Mammary microvascular endothelial cell (primary cell): ENCODE results near the gene IRF9. TPM values are rescaled to one million over a fixed set of nuclear protein-coding genes. Genes with fewer than 3 reads are reported as not detected.

Source experiments
- total RNA-seq: library from RNA; depleted of rRNA; stranded (reverse); fragments of >200 nt; gene quantifications from 2 replicates; pipeline ENCODE4 v1.2.3, GENCODE V29; 2015

The IRF9 gene
- 55.8 and 57.5 TPM in 2 replicates for total RNA-seq

GRCh38 chr14:24160850-24161804 is at the start of gene IRF9:
Gene IRF9, plus strand, starts transcription at chr14:24161265. Its CDS starts 880 bp downstream, at chr14:24162145.

GRCh38 chr14:24114532-24115421 is 46.3 kb upstream of the IRF9 start, which contains the start of the genes DCAF11 and NRL:
Gene DCAF11, plus strand, starts transcription at chr14:24114777. Its CDS starts 818 bp downstream, at chr14:24115595.
Gene NRL, minus strand, starts transcription at chr14:24114949. Its CDS starts 32,101 bp downstream, at chr14:24082848.

GRCh38 chr14:24130380-24130716 is 30.7 kb upstream of the IRF9 start, which contains the start of gene FITM1:
Gene FITM1, plus strand, starts transcription at chr14:24130659. Its CDS starts 905 bp downstream, at chr14:24131564.

GRCh38 chr14:24135834-24136683 is 25.0 kb upstream of the IRF9 start, which contains the start of gene PSME1:
Gene PSME1, plus strand, starts transcription at chr14:24136194. Its CDS starts 69 bp downstream, at chr14:24136263.

GRCh38 chr14:24141097-24141880 is 19.8 kb upstream of the IRF9 start, which contains the start of gene EMC9:
Gene EMC9, minus strand, starts transcription at chr14:24141591. Its CDS starts 287 bp downstream, at chr14:24141304.

GRCh38 chr14:24146453-24146977 is 14.6 kb upstream of the IRF9 start, which contains the start of gene PSME2:
Gene PSME2, minus strand, starts transcription at chr14:24146610. Its CDS starts 29 bp downstream, at chr14:24146581.

GRCh38 chr14:24146978-24147760 is 13.9 kb upstream of the IRF9 start, which contains the start of gene RNF31:
Gene RNF31, plus strand, starts transcription at chr14:24147498. Its CDS starts 201 bp downstream, at chr14:24147699.

GRCh38 chr14:24171422-24172260 is 10.6 kb downstream of the IRF9 start, which contains the start of gene REC8:
Gene REC8, plus strand, starts transcription at chr14:24172080. Its CDS starts 473 bp downstream, at chr14:24172553.

GRCh38 chr14:24188251-24189058 is 27.4 kb downstream of the IRF9 start, which contains the start of gene IPO4:
Gene IPO4, minus strand, starts transcription at chr14:24188816. Its CDS starts 29 bp downstream, at chr14:24188787.

GRCh38 chr14:24195186-24196070 is 34.4 kb downstream of the IRF9 start, which contains the start of gene TM9SF1:
Gene TM9SF1, minus strand, starts transcription at chr14:24195441. Its CDS starts 422 bp downstream, at chr14:24195019.

GRCh38 chr14:24212924-24213865 is 52.1 kb downstream of the IRF9 start, which contains the start of gene CHMP4A:
Gene CHMP4A, minus strand, starts transcription at chr14:24213488. Its CDS starts 49 bp downstream, at chr14:24213439.

GRCh38 chr14:24215495-24216344 is 54.7 kb downstream of the IRF9 start, which contains the start of gene MDP1:
Gene MDP1, minus strand, starts transcription at chr14:24216066. Its CDS starts 111 bp downstream, at chr14:24215955.

